ENCODE measurements around the gene LCP1. TPM values are rescaled to one million over a fixed set of nuclear protein-coding genes. Genes with fewer than 3 reads are reported as not detected.

The LCP1 gene
- total RNA-seq, 1 experiment from 2014 or later = not detected

GRCh38 chr13:46094478-46094877 is 87.5 kb downstream of the LCP1 start:
- no peak for DNase-seq
- Histone ChIP-seq H3K4me1 (peaks cover 10% of the 10 kb centered on the region; the same call in 1 of the 2 replicates), H3K4me3 (no peak overlapping the region), H3K27me3 (no peaks in the 10 kb centered on the region), H3K27ac (no peak overlapping the region), H3K36me3 (no peaks in the 10 kb centered on the region), H3K9me3 (replicated peaks) (no peaks in the 10 kb centered on the region)

GRCh38 chr13:46088821-46089562 is 93.0 kb downstream of the LCP1 start:
- no peaks in the 10 kb centered on the region for H3K4me1 ChIP-seq
- no peak overlapping the region for H3K4me3 ChIP-seq
- no peaks in the 10 kb centered on the region for H3K9me3 ChIP-seq (replicated peaks)
- H3K36me3 ChIP-seq = no peaks in the 10 kb centered on the region
- no peaks in the 10 kb centered on the region for H3K27me3 ChIP-seq
- no peak for DNase-seq
- no peak overlapping the region for H3K27ac ChIP-seq

- Histone ChIP-seq H3K9me3 (replicated peaks) (no peaks in the 10 kb centered on the region), H3K27ac (no peak overlapping the region), H3K36me3 (no peaks in the 10 kb centered on the region), H3K4me3 (no peak overlapping the region), H3K4me1 (no peaks in the 10 kb centered on the region), H3K27me3 (no peaks in the 10 kb centered on the region)
- no peak for DNase-seq
These were observed 94.5 kb downstream of the LCP1 start for GRCh38 chr13:46087481-46087880.

- H3K27me3 ChIP-seq = no peaks in the 10 kb centered on the region
- no peaks in the 10 kb centered on the region for H3K4me1 ChIP-seq
- H3K36me3 ChIP-seq = no peaks in the 10 kb centered on the region
- no peak overlapping the region for H3K4me3 ChIP-seq
- no peak overlapping the region for H3K27ac ChIP-seq
- DNase-seq = no peak
- no peaks in the 10 kb centered on the region for H3K9me3 ChIP-seq (replicated peaks)
These were observed 95.0 kb downstream of the LCP1 start for GRCh38 chr13:46086985-46087384.

- H3K27ac ChIP-seq = no peak overlapping the region
- H3K4me1 ChIP-seq = no peaks in the 10 kb centered on the region
- DNase-seq = no peak
- H3K4me3 ChIP-seq = no peak overlapping the region
- no peaks in the 10 kb centered on the region for H3K27me3 ChIP-seq
- H3K36me3 ChIP-seq = no peaks in the 10 kb centered on the region
- H3K9me3 ChIP-seq (replicated peaks) = no peaks in the 10 kb centered on the region
These were observed 95.5 kb downstream of the LCP1 start for GRCh38 chr13:46086421-46086922.

- H3K4me3 ChIP-seq = no peak overlapping the region
- DNase-seq = no peak
These were observed 96.2 kb downstream of the LCP1 start for GRCh38 chr13:46085737-46086136.

GRCh38 chr13:46082324-46082723 is 99.7 kb downstream of the LCP1 start:
- Histone ChIP-seq H3K9me3 (replicated peaks) (no peaks in the 10 kb centered on the region), H3K4me1 (no peaks in the 10 kb centered on the region), H3K27me3 (no peaks in the 10 kb centered on the region), H3K36me3 (no peaks in the 10 kb centered on the region), H3K4me3 (no peak overlapping the region), H3K27ac (no peak overlapping the region)
- DNase-seq = no peak

More at GRCh38 chr13:46085737-46086136, 96.2 kb downstream of the LCP1 start:
- H3K9me3 ChIP-seq (replicated peaks) = no peaks in the 10 kb centered on the region
- no peaks in the 10 kb centered on the region for H3K4me1 ChIP-seq
- no peaks in the 10 kb centered on the region for H3K36me3 ChIP-seq
- no peaks in the 10 kb centered on the region for H3K27me3 ChIP-seq
- no peak overlapping the region for H3K27ac ChIP-seq

GRCh38 chr13:46079770-46080169 is 102.2 kb downstream of the LCP1 start:
- Histone ChIP-seq H3K9me3 (replicated peaks) (no peaks in the 10 kb centered on the region), H3K27me3 (no peaks in the 10 kb centered on the region), H3K4me1 (no peaks in the 10 kb centered on the region), H3K36me3 (no peaks in the 10 kb centered on the region), H3K4me3 (no peak overlapping the region), H3K27ac (no peak overlapping the region)
- no peak for DNase-seq

GRCh38 chr13:46077265-46077664 is 104.7 kb downstream of the LCP1 start:
- Histone ChIP-seq H3K4me3 (no peak overlapping the region), H3K4me1 (no peaks in the 10 kb centered on the region), H3K27me3 (no peaks in the 10 kb centered on the region), H3K27ac (no peak overlapping the region), H3K36me3 (no peaks in the 10 kb centered on the region), H3K9me3 (replicated peaks) (no peaks in the 10 kb centered on the region)
- DNase-seq = no peak

- Histone ChIP-seq H3K9me3 (replicated peaks) (no peaks in the 10 kb centered on the region), H3K4me1 (no peaks in the 10 kb centered on the region), H3K27me3 (no peaks in the 10 kb centered on the region), H3K27ac (no peak overlapping the region), H3K36me3 (no peaks in the 10 kb centered on the region), H3K4me3 (no peak overlapping the region)
- DNase-seq = no peak
These were observed 105.2 kb downstream of the LCP1 start for GRCh38 chr13:46076827-46077226.

Other genes with a start within 250 kb of the LCP1 start
- gene ZC3H13, start 129.4 kb downstream of the LCP1 start, total RNA-seq (2014; rRNA removed; shearing (Covaris generic)) = 37.0 and 44.2 TPM in 2 replicates
- not detected in 2 replicates for gene CPB2, start 77.1 kb downstream of the LCP1 start, total RNA-seq (2014; rRNA removed; shearing (Covaris generic))
- gene LRRC63, start 29.8 kb upstream of the LCP1 start, total RNA-seq (2014; rRNA removed; shearing (Covaris generic)) = 0.06 TPM in 1 of 2 replicates, not detected in the other
- 1.8 TPM in 2 replicates for gene RUBCNL, start 205.1 kb upstream of the LCP1 start, total RNA-seq (2014; rRNA removed; shearing (Covaris generic))